NCI-H510A (cell line): ENCODE measurements around the gene SPDYE2B.
"Not testable (repeated sequence)": the region's sequence is repeated elsewhere in the genome, so short reads cannot be mapped to it uniquely, and the experiment has no call there.

Experiments used
- DNase-seq: peaks from one replicate; lab custom pipeline; 2025; lab: John Stamatoyannopoulos, UW

The SPDYE2B gene

GRCh38 chr7:102698962-102699750 is 49.0 kb downstream of the SPDYE2B start:
- not testable (repeated sequence) for DNase-seq
